ENCODE measurements around the gene SCTR. TPM values are rescaled to one million over a fixed set of nuclear protein-coding genes. Genes with fewer than 3 reads are reported as not detected.
A peak's percentile ranks its signal among the peaks of the same experiment; 100 is the strongest.

Gene SCTR
- total RNA-seq, 1 experiment from 2014 or later = not detected

DNA sequence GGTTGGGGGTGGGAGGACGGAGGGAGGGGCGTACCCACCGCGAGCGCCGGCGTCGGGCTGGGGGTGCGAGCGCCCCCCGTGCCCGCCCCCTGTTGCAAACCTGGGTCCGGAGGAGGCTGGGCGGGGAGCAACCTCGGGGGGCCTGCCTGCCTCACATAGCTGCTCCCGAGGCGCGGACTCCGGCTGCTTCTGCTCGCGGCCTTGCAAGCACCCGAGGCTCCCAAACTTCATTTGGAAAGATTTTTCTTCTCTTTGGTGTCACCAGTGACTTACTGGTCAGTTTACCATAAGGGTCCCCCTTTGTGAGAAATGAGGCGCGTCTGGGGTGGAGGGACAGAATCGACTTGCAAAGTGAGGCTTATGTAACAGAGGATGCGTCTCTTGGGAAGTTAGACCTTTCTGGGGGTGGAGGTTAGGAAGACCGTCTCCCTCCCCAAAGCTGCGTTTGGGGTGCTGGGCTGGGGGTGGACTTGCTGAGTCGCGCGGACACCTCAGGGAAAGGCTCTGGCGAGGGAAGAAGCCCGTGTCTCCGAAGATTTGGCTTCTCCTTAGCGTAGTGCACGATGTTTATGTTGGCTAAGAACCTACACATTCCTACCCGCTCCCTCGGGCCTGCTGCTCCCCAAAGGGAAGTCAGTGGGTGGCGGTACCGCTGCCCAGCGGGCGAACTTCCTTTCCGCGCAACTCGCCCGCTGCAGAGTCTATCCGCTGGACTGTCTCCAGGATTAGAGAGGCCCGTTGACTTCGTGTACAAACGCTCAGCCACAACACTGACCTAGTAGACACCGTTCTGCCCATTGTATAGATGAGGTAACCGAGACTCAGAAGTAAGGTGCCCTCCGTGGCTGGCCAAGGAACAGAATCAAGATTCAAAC, 92.1 kb downstream of the SCTR start:
- Histone ChIP-seq H3K4me1 (ENCODE audit: low read length) (peaks cover 54% of the 10 kb centered on the region), H3K9me3 (ENCODE audit: low read length) (no peaks in the 10 kb centered on the region), H3K9me2 (replicated peaks; ENCODE audit: insufficient read depth, low read length) (no peaks in the 10 kb centered on the region), H3K9ac (ENCODE audit: low read length) (peak overlapping the region; percentile 59), H3K4me3 (ENCODE audit: low read length) (peak overlapping the region; percentile 61), H2AFZ (ENCODE audit: low read length) (peak overlapping the region; percentile 27; the same call in 1 of the 2 replicates), H3K27ac (ENCODE audit: low read length) (no peak overlapping the region), H3K27me3 (ENCODE audit: low read length) (no peaks in the 10 kb centered on the region; the same call in 1 of the 2 replicates), H3K36me3 (ENCODE audit: insufficient read depth, low read length) (no peaks in the 10 kb centered on the region), H3K4me2 (ENCODE audit: low read depth, low read length, poor library complexity, severe bottlenecking) (peak overlapping the region; percentile 89), H3K79me2 (ENCODE audit: low read length) (no peaks in the 10 kb centered on the region), H4K20me1 (ENCODE audit: insufficient read depth, low read depth, low read length) (peaks cover 40% of the 10 kb centered on the region)
- DNase-seq = no peak

DNA sequence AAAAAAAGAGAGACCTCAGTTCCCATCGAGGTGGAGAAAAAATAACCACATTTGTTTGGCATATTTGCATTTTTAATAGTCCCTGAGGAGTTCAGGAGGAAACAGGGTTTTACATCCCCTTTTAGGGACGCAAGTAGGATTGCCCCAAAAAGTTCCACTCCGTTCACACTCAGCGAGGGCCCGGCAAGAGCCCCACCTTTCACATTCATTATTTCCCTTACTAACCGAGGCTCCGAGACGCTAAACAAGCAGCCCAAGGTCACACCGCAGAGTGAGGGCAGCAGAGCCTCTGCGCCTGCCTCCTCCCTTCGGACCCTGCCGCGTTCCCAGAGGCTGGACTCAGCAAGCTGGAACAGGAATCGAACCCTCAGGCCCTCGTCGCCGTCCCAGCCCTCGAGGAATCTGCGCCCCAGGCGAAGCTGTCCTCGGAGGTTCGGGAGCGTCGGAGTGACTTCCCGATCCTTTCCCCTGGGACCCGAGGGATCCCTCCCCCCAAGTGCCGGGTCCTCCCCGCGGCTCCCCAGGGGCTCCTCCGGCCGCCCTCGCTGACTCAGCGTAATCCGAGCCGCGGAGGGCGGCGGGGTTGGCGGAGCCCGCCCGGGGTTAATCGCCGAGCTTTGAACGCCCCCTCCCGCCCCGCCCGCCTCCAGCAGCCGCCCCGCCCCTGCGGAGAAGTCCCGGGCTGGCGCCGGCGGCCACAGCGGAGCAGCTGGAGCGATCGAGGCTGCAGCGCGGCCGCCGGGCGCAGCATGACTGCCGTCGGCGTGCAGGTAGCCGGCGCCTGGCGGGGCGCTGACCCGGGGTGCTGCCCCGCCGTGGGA, 92.9 kb downstream of the SCTR start, which contains the start of gene TMEM37:
TSS of gene TMEM37 (plus strand) at position 700 of the 821 bp plus-strand sequence. CDS start at position 750, 50 bp downstream.
- peak within 1 kb of the TSS; percentile 27; the same call in 1 of the 2 replicates for H2AFZ ChIP-seq (ENCODE audit: low read length)

DNA sequence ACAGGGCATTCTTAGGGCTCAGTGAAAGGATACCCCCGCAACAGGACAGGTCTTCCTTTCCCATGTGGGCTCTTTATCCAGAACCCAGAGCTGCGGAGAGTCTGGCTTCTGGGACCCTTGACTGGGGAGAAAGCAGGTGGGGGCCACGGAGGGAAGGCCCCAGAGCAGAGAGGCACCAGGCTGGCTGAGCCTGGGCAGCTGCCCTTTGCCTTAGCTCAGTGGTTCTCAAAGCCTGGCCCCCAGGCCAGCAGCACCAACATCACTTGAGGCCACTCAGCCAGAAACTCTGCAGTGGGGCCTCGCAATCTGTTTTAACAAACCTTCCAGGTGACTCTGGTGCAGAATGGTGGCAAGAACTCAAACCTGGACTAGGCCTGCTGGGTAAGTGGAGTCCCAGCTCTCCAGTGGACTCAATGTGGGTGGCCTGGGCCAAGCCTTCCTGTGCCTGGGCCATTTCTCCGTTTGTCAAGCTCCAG, 94.2 kb downstream of the SCTR start:
- H3K27me3 ChIP-seq (ENCODE audit: low read length) = no peaks in the 10 kb centered on the region; the same call in 1 of the 2 replicates
- no peak overlapping the region for H3K9ac ChIP-seq (ENCODE audit: low read length)

More for the DNA sequence above, 92.9 kb downstream of the SCTR start, which contains the start of gene TMEM37:
- Histone ChIP-seq H4K20me1 (ENCODE audit: insufficient read depth, low read depth, low read length) (peaks cover 39% of the 10 kb centered on the region), H3K4me3 (ENCODE audit: low read length) (peak within 1 kb of the TSS; percentile 65), H3K4me2 (ENCODE audit: low read depth, low read length, poor library complexity, severe bottlenecking) (peak within 1 kb of the TSS; percentile 89), H3K9me2 (replicated peaks; ENCODE audit: insufficient read depth, low read length) (no peaks in the 10 kb centered on the region), H3K27ac (ENCODE audit: low read length) (peak within 1 kb of the TSS; percentile 85), H3K27me3 (ENCODE audit: low read length) (no peaks in the 10 kb centered on the region; the same call in 1 of the 2 replicates), H3K9me3 (ENCODE audit: low read length) (no peaks in the 10 kb centered on the region), H3K79me2 (ENCODE audit: low read length) (no peaks in the 10 kb centered on the region), H3K36me3 (ENCODE audit: insufficient read depth, low read length) (no peaks in the 10 kb centered on the region), H3K4me1 (ENCODE audit: low read length) (peaks cover 54% of the 10 kb centered on the region), H3K9ac (ENCODE audit: low read length) (peak within 1 kb of the TSS; percentile 60)
- DNase-seq = peak; percentile 96

DNA sequence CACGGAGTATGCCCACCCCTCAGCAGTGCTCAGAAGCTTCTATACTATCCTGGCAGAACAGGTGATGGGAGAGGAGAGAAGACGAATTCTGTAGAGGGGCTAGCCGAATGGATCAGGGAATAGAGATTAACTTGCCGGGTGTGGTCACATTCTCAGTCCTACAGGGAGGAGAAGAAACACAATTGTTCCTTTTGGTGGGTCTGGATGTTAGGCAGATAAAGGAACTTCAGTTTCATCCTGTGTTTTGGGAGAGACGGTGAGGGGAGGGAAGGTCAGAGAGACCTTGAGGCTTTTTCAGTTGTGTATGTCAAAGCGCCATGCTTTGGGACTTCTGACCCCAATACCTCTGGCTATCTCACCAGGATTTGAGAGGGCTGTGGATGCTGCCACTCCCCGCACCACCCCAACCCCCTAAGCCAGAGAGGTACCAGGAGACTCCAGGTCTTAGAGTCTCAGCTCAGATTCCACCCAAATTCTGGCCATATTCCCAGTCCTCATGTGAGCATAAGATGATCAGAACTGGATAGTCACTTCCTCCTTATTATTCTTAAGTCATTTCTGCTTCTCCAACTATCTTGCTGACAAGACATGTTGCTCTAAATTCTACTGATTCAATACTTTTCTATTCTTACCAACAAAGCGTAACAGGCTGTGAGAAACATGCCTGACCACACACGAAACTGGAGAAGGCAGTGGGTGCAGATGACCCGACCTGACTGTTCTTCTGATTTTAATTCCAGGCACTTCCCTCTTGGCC, 94.9 kb downstream of the SCTR start:
- H3K4me2 ChIP-seq (ENCODE audit: low read depth, low read length, poor library complexity, severe bottlenecking) = no peak overlapping the region
- peaks cover 40% of the 10 kb centered on the region for H3K4me1 ChIP-seq (ENCODE audit: low read length)
- H4K20me1 ChIP-seq (ENCODE audit: insufficient read depth, low read depth, low read length) = peaks cover 31% of the 10 kb centered on the region
- H3K36me3 ChIP-seq (ENCODE audit: insufficient read depth, low read length) = no peaks in the 10 kb centered on the region
- H3K9me3 ChIP-seq (ENCODE audit: low read length) = no peaks in the 10 kb centered on the region
- no peak for DNase-seq
- no peaks in the 10 kb centered on the region; the same call in 1 of the 2 replicates for H3K27me3 ChIP-seq (ENCODE audit: low read length)
- no peaks in the 10 kb centered on the region for H3K79me2 ChIP-seq (ENCODE audit: low read length)
- H3K9me2 ChIP-seq (replicated peaks; ENCODE audit: insufficient read depth, low read length) = no peaks in the 10 kb centered on the region
- no peak overlapping the region for H3K4me3 ChIP-seq (ENCODE audit: low read length)
- no peak overlapping the region for H3K27ac ChIP-seq (ENCODE audit: low read length)
- H3K9ac ChIP-seq (ENCODE audit: low read length) = no peak overlapping the region
- no peak overlapping the region for H2AFZ ChIP-seq (ENCODE audit: low read length)

More for the DNA sequence above, 94.2 kb downstream of the SCTR start:
- Histone ChIP-seq H2AFZ (ENCODE audit: low read length) (no peak overlapping the region), H3K36me3 (ENCODE audit: insufficient read depth, low read length) (no peaks in the 10 kb centered on the region), H3K79me2 (ENCODE audit: low read length) (no peaks in the 10 kb centered on the region), H4K20me1 (ENCODE audit: insufficient read depth, low read depth, low read length) (peaks cover 33% of the 10 kb centered on the region), H3K4me2 (ENCODE audit: low read depth, low read length, poor library complexity, severe bottlenecking) (peak overlapping the region; percentile 89), H3K4me3 (ENCODE audit: low read length) (no peak overlapping the region), H3K4me1 (ENCODE audit: low read length) (peaks cover 42% of the 10 kb centered on the region), H3K9me3 (ENCODE audit: low read length) (no peaks in the 10 kb centered on the region), H3K27ac (ENCODE audit: low read length) (no peak overlapping the region), H3K9me2 (replicated peaks; ENCODE audit: insufficient read depth, low read length) (no peaks in the 10 kb centered on the region)
- DNase-seq = no peak

DNA sequence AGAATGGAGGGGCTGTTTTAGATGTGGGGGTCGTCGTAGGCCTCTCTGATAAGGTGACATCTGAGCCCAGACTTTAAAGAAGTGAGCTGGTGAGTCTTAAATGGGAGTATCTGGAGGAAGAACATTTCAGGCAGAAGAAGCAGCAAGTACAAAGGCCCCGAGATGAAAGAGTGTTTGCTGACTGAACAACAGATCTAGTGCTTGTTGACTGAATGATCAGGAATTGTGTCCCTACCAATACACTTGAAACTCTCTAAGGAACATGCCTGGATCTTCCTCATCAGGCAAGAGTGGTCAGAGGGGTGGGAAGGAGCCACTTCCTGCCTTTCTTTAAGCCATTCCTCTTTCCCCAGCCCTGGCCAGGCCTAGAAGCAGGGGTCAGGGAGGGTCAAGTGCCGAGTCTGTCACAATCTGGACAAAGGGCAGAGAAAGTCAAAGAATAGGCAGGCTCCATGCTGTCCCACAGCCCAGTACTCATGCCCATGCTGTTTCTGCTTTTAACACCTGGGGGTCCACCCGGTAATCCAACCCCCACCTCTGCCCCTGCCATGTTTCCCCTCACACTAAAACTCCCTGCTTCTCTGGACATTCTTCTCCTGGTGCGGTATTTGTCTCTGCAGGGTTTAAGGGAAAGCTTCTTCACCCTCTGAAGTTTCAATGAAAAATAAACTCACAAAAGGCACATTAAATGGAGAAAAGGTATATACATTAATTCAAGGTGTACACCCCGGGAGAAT, 95.6 kb downstream of the SCTR start:
- H4K20me1 ChIP-seq (ENCODE audit: insufficient read depth, low read depth, low read length) = peaks cover 29% of the 10 kb centered on the region
- DNase-seq = no peak
- no peaks in the 10 kb centered on the region for H3K9me3 ChIP-seq (ENCODE audit: low read length)
- H3K36me3 ChIP-seq (ENCODE audit: insufficient read depth, low read length) = no peaks in the 10 kb centered on the region
- no peak overlapping the region for H3K4me2 ChIP-seq (ENCODE audit: low read depth, low read length, poor library complexity, severe bottlenecking)
- H3K79me2 ChIP-seq (ENCODE audit: low read length) = no peaks in the 10 kb centered on the region
- no peak overlapping the region for H3K27ac ChIP-seq (ENCODE audit: low read length)
- no peaks in the 10 kb centered on the region; the same call in 1 of the 2 replicates for H3K27me3 ChIP-seq (ENCODE audit: low read length)
- H3K4me1 ChIP-seq (ENCODE audit: low read length) = peaks cover 34% of the 10 kb centered on the region
- no peak overlapping the region for H3K4me3 ChIP-seq (ENCODE audit: low read length)
- no peak overlapping the region for H3K9ac ChIP-seq (ENCODE audit: low read length)
- H3K9me2 ChIP-seq (replicated peaks; ENCODE audit: insufficient read depth, low read length) = no peaks in the 10 kb centered on the region
- no peak overlapping the region for H2AFZ ChIP-seq (ENCODE audit: low read length)

DNA sequence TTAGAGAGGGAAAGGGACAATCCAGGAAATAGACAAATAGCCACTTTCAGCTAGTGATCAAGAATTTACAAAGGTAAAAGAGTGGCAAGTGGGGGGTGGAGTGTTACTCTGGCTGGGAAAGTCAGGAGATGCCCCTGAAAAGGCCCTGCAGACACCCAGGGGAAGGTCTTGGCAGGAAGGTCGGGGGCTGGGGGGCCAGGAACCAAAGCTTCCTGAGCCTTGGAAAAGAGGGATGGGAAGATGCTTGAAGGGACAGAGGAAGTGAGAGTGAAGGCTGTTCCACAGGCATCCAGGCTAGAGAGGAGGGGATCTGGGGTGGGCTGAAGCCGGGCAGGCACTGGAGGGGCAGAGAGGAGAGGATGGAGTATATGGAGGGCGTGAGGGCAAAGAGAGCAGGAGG, 96.5 kb downstream of the SCTR start:
- Histone ChIP-seq H3K9ac (ENCODE audit: low read length) (no peak overlapping the region), H3K4me3 (ENCODE audit: low read length) (no peak overlapping the region), H3K4me2 (ENCODE audit: low read depth, low read length, poor library complexity, severe bottlenecking) (no peak overlapping the region), H3K9me3 (ENCODE audit: low read length) (no peaks in the 10 kb centered on the region), H4K20me1 (ENCODE audit: insufficient read depth, low read depth, low read length) (peaks cover 20% of the 10 kb centered on the region), H3K27ac (ENCODE audit: low read length) (no peak overlapping the region), H3K27me3 (ENCODE audit: low read length) (no peaks in the 10 kb centered on the region; the same call in 1 of the 2 replicates), H3K36me3 (ENCODE audit: insufficient read depth, low read length) (no peaks in the 10 kb centered on the region), H3K79me2 (ENCODE audit: low read length) (no peaks in the 10 kb centered on the region), H3K4me1 (ENCODE audit: low read length) (peaks cover 34% of the 10 kb centered on the region), H3K9me2 (replicated peaks; ENCODE audit: insufficient read depth, low read length) (no peaks in the 10 kb centered on the region), H2AFZ (ENCODE audit: low read length) (no peak overlapping the region)
- DNase-seq = no peak

DNA sequence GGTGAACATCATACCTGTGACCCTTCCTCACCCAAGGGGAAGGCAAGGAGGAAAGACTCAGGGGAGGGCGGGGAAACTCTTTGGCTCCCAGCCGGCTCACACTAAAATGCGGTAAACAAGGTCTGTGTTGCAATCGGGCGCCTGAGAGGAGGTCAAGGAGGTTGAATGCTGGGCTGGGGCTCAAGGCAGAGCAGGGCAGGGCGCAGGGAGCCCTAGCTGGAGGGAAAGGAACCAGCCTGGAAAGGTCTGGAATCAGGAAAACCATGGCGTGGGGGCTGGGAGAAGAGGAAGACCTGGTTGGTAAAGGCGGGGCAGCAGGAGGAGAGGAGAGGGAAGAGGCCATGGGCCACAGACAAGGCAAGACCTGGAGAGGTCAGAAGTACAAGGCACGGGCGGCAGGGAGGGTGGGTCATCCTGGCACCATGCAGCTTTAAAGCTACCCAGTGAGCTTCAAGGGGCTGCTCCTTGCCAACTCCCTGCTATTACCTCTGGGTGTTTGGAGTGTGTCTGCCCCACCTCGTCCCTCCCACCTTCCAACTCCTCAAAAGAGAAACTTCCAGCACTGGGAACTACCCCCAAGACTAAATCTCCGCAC, 97.4 kb downstream of the SCTR start:
- H3K4me2 ChIP-seq (ENCODE audit: low read depth, low read length, poor library complexity, severe bottlenecking) = no peak overlapping the region
- H3K4me3 ChIP-seq (ENCODE audit: low read length) = no peak overlapping the region
- H2AFZ ChIP-seq (ENCODE audit: low read length) = no peak overlapping the region
- DNase-seq = no peak
- H3K27me3 ChIP-seq (ENCODE audit: low read length) = no peaks in the 10 kb centered on the region; the same call in 1 of the 2 replicates
- no peak overlapping the region for H3K9ac ChIP-seq (ENCODE audit: low read length)
- no peak overlapping the region for H3K27ac ChIP-seq (ENCODE audit: low read length)
- no peaks in the 10 kb centered on the region for H3K9me2 ChIP-seq (replicated peaks; ENCODE audit: insufficient read depth, low read length)
- H3K4me1 ChIP-seq (ENCODE audit: low read length) = peaks cover 25% of the 10 kb centered on the region
- H3K79me2 ChIP-seq (ENCODE audit: low read length) = no peaks in the 10 kb centered on the region
- H4K20me1 ChIP-seq (ENCODE audit: insufficient read depth, low read depth, low read length) = peaks cover 15% of the 10 kb centered on the region
- H3K36me3 ChIP-seq (ENCODE audit: insufficient read depth, low read length) = no peaks in the 10 kb centered on the region
- no peaks in the 10 kb centered on the region for H3K9me3 ChIP-seq (ENCODE audit: low read length)

Measured in Karpas-422 (cell line).